Activated CD8-positive, alpha-beta memory T cell treated with anti-CD3 and anti-CD28 coated beads, Interleukin-2, amount 50 U/mL, for 4 hours (primary cell): ENCODE measurements around the gene KCP.

Source experiments
- DNase-seq: peaks from one replicate; pipeline ENCODE4 v3.0.0-alpha.2; 2020

KCP gene

GRCh38 chr7:128938544-128939074 is 28.1 kb upstream of the KCP start:
- no peak for DNase-seq

- DNase-seq: no peak
These were observed 27.4 kb upstream of the KCP start, which contains the start of gene IRF5 for GRCh38 chr7:128937647-128938543. TSS of gene IRF5 (plus strand) at chr7:128937927. CDS start at chr7:128942082, 4,155 bp downstream.

- DNase-seq: no peak
These were observed 26.8 kb upstream of the KCP start for GRCh38 chr7:128937271-128937646.

GRCh38 chr7:128936798-128937197 is 26.3 kb upstream of the KCP start:
- DNase-seq: no peak

GRCh38 chr7:128935342-128935730 is 24.8 kb upstream of the KCP start:
- DNase-seq: no peak

GRCh38 chr7:128934361-128935341 is 24.1 kb upstream of the KCP start:
- no peak for DNase-seq

GRCh38 chr7:128933180-128933891 is 22.8 kb upstream of the KCP start:
- no peak for DNase-seq

- DNase-seq: no peak
These were observed 22.3 kb upstream of the KCP start for GRCh38 chr7:128932862-128933179.

- no peak for DNase-seq
These were observed 21.7 kb upstream of the KCP start for GRCh38 chr7:128931965-128932861.

GRCh38 chr7:128931190-128931798 is 20.8 kb upstream of the KCP start:
- no peak for DNase-seq

- no peak for DNase-seq
These were observed 18.6 kb upstream of the KCP start for GRCh38 chr7:128928882-128929788.

- no peak for DNase-seq
These were observed 17.8 kb upstream of the KCP start for GRCh38 chr7:128928159-128928813.

GRCh38 chr7:128924707-128925588 is 14.4 kb upstream of the KCP start:
- DNase-seq: no peak

- no peak for DNase-seq
These were observed 12.9 kb upstream of the KCP start for GRCh38 chr7:128923411-128923800.

GRCh38 chr7:128922496-128923410 is 12.2 kb upstream of the KCP start:
- DNase-seq: no peak

GRCh38 chr7:128921866-128922440 is 11.4 kb upstream of the KCP start:
- no peak for DNase-seq
